H54 (cell line): Measurements from ENCODE around the gene SAMSN1.

ENCODE experiments used
- DNase-seq: peaks from one replicate; pipeline ENCODE4 v3.0.0; 2011; ENCODE audit warnings: low spot score, mixed read lengths; ENCODE audit not compliant: insufficient read length
- FAIRE-seq: peaks from 3 replicates; lab custom pipeline; 2011; peaks lifted over from hg19 to GRCh38; lab: Jason Lieb, UNC
- POLR2A ChIP-seq: IDR thresholded peaks from 2 replicates; pipeline ENCODE4 v1.6.1; 2011; ENCODE audit warnings: low read depth, mild to moderate bottlenecking, low read length

The SAMSN1 gene

DNA sequence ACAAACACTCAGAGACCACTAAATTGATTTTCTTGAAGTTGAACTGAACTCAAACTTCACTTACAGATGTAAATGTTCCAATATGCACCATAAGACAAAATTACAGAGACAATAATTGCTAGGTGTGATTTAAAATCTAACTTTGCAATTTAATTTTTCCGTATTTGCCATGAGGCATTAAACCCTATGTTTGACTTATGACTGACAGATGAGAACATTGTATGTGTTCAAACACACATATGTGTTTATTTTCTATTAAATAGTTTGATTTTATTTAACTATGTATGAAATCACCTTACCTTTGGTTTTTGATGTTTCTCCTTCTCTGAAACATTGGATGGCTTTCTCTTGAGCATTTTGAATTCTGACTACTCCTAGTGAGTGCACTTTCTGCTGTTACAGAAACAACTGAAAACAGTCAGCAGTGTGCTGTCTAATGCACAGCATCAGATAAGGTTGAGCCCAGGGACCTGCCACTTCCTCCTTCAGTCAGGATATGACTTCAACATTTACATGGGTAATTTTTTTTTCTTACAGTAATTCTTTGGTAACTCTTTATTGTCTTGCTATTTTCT, at the start of gene SAMSN1:
Gene SAMSN1 (minus strand): TSS at position 410 of the 575 bp plus-strand sequence. CDS start 54 bp downstream, at position 356.
- DNase-seq (no peak), FAIRE-seq (no peak)
- TF ChIP-seq POLR2A, result no peak

DNA sequence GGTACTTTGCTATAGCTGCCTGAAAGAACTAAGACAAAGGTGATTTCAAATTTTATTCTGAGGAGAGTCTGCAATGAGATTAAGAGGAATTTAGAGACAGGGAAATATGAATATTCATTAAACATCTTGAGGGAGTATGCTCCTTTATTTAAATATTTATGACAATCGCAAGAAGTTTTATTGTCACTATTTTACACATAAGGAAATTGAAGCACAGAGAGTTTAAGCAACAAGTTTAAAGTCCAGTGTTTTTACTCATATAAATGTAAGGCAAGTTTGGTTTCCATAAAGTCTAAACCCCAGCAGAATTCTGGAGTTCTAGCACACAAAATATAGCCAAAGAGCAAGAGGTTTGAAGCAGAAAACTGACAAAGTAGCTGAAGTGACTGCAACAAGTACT, 49.3 kb upstream of the SAMSN1 start:
- no peak for TF ChIP-seq POLR2A
- DNase-seq (no peak), FAIRE-seq (no peak)

GRCh38 chr21:14594967-14595366, 48.9 kb upstream of the SAMSN1 start:
- TF ChIP-seq POLR2A, result no peak
- no peak for DNase-seq
- FAIRE-seq, result no peak

DNA sequence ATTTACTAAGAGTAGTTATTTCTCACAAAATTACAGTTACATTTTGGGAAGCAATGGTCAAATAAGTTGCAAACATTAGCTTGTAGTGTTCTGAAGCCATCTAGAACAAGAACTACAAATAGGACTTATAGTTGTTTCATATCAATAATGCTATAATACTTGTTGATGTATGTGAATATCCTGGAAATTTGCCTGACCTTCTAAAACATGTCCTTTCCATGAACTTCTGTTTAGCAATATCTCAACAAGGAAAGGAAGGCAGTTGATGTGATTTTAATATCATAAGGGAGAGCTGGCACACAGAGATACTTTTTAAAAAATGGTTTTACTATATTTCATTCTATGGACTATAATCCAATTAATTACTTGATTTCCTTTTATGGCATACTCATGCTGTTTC, 47.1 kb upstream of the SAMSN1 start:
- TF ChIP-seq POLR2A, result no peak
- DNase-seq, result no peak
- FAIRE-seq, result no peak

GRCh38 chr21:14592296-14593000, 46.3 kb upstream of the SAMSN1 start:
- no peak for TF ChIP-seq POLR2A
- FAIRE-seq (no peak), DNase-seq (no peak)

GRCh38 chr21:14591882-14592281, 45.8 kb upstream of the SAMSN1 start:
- TF ChIP-seq POLR2A, result no peak
- DNase-seq (no peak), FAIRE-seq (no peak)

DNA sequence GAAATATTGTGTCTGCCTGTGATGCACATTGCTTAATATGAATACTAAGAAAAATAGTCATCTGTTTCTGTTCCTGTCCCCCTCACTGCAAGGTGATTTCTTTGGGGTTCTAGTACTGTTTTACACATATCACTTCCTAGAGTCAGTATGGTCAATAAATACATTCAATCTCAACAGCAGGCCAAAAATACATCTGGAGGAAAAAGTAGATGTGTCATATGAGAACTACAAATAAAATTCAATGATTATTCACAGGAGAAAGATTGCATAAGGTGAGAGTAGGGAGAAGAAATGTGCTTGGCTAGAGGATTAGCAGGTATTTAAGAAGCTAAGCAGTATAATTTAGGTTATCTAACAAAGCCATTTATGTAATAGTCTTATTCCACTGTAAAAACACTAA, 45.3 kb upstream of the SAMSN1 start:
- FAIRE-seq (no peak), DNase-seq (no peak)
- no peak for TF ChIP-seq POLR2A

GRCh38 chr21:14589855-14590563, 43.9 kb upstream of the SAMSN1 start:
- no peak for TF ChIP-seq POLR2A
- DNase-seq, result no peak
- FAIRE-seq, result no peak

DNA sequence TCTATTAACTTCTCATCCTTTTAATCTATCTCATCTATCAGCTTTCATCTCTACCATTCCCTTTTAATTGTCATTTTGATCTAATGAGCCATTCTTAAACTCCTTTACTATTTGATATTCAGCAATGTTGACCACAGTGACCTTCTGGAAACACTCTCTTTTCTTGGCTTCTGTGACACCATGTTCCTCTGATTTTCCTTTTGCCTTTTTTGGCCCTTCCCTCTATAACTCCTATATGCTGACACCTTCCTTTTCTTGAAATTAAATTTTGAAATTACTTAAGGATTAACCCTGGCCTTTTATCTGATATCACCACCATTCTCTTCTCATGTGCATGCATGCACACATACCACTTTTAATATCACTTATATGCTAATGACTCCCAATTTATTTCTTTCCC, 41.2 kb upstream of the SAMSN1 start:
- no peak for FAIRE-seq
- TF ChIP-seq POLR2A, result no peak
- no peak for DNase-seq

- no peak for TF ChIP-seq POLR2A
- no peak for DNase-seq
- FAIRE-seq, result no peak
Measured at GRCh38 chr21:14585122-14585521, 39.0 kb upstream of the SAMSN1 start.

DNA sequence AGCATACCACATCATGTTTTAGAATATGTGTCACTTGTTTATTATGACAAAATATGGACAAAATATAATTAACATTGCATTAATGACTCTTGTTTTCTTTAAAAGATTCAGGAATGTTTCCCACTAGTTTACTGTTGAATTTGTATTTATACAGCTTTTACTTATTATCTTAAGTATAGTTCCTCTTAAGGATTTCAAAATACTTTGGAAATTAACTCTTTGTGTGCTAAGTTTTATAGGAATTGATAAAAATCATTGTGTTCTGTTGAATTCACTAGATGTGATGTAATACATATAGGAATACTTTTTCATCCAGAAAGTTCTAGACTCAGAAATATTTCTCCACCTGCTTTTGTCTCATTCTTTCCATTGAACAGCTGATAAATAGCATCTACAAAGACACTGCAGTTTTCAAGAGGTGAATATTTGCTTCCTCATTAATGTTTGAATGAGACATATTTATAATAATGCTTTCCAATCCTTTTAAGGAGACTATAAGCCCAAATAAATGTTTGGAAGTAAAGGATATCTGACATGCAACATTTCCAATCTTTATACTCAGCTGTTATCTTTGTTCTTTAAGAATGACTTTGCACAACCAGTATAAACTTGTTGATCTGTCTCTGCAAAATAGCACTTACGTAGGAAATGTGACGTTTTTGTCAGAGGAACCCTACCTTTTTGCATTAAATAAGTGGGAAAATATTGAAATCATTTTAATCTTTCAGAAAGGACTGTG, 38.4 kb upstream of the SAMSN1 start:
- no peak for TF ChIP-seq POLR2A
- DNase-seq (no peak), FAIRE-seq (no peak)

DNA sequence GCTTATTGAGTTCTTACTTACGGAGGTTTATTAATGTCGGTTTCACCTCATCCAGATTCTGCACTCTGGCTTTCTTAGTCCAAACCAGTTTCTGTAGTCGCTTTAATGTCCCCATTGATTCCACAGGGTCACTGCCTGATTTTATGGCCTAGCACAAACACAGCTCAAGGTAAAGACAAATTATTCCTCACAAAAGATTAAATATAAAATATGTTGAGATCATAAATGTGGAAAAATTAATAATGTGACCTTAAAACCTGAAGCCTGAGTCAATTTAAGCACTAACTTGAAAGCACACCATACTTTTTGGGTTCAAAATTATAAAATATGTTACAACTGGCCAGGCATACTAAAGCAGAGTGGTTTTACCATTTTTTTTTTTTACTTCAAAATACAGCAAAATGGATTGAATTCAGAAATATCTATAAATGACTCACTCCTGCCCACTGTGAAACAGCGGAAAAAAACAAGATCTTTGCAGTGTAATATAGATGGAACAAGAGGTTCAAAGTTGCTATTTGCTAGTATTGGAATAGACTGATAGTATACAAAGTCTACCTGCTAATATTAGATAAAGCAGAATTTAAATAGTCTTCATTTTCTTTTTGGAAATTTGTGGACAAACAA, 37.6 kb upstream of the SAMSN1 start:
- FAIRE-seq (no peak), DNase-seq (no peak)
- TF ChIP-seq POLR2A, result no peak

GRCh38 chr21:14582934-14583628, 37.0 kb upstream of the SAMSN1 start:
- FAIRE-seq (no peak), DNase-seq (no peak)
- TF ChIP-seq POLR2A, result no peak
